HepG2 (cell line): ENCODE results near the gene SAMM50. TPM values are rescaled to one million over a fixed set of nuclear protein-coding genes. Genes with fewer than 3 reads are reported as not detected.

ENCODE experiments used
- CCAR2 ChIP-seq: fragments of 200-400 bp; formaldehyde crosslinking; optimal IDR thresholded peaks from 2 replicates; pipeline ENCODE3; 2018; ENCODE audit warnings: low read depth, mild to moderate bottlenecking, low read length, moderate library complexity
- DNMT1 ChIP-seq: sonication (generic); formaldehyde crosslinking; IDR thresholded peaks from 2 replicates; pipeline ENCODE4 v1.5.1; 2020; ENCODE audit warnings: mild to moderate bottlenecking, missing genetic modification reagents
- FOXO1 ChIP-seq: sonication (generic); formaldehyde crosslinking; IDR thresholded peaks from 2 replicates; pipeline ENCODE4 v1.4.0; 2020; ENCODE audit warnings: missing genetic modification reagents
- HNRNPL ChIP-seq: fragments of 200-400 bp; formaldehyde crosslinking; IDR thresholded peaks from 2 replicates; pipeline ENCODE4 v1.6.1; 2017; ENCODE audit warnings: mild to moderate bottlenecking, low read depth, low read length
- NONO ChIP-seq, 2 experiments: fragments of 450-650 bp in 1 of 2; sonication (generic) in 1 of 2; formaldehyde crosslinking in 1 of 2; IDR thresholded peaks in 1 of 2; conservative IDR thresholded peaks in 1 of 2; 2 replicates each; pipeline versions ENCODE4 v1.6.1 to v1.8.0; 2017 to 2022; ENCODE audit warnings: mild to moderate bottlenecking in 1 of 2, missing genetic modification reagents in 1 of 2, moderate library complexity in 1 of 2
- PHF21A ChIP-seq: sonication (generic); formaldehyde crosslinking; IDR thresholded peaks from 2 replicates; pipeline ENCODE4 v1.5.0; 2020; ENCODE audit warnings: mild to moderate bottlenecking, missing genetic modification reagents
- SRSF1 ChIP-seq: fragments of 200-400 bp; formaldehyde crosslinking; optimal IDR thresholded peaks from 2 replicates; pipeline ENCODE3; 2017; ENCODE audit warnings: mild to moderate bottlenecking, low read depth, low read length, moderate library complexity
- WIZ ChIP-seq: sonication (generic); formaldehyde crosslinking; IDR thresholded peaks from 2 replicates; pipeline ENCODE4 v1.5.1; 2020; ENCODE audit warnings: mild to moderate bottlenecking, missing genetic modification reagents
- ZMYM3 ChIP-seq: sonication (generic); formaldehyde crosslinking; IDR thresholded peaks from 2 replicates; pipeline ENCODE4 v1.5.1; 2020; ENCODE audit warnings: mild to moderate bottlenecking, missing genetic modification reagents
- ZNF124 ChIP-seq: sonication (generic); formaldehyde crosslinking; IDR thresholded peaks from 2 replicates; pipeline ENCODE4 v1.4.0; 2020; ENCODE audit warnings: missing genetic modification reagents
- ZNF451 ChIP-seq: sonication (generic); formaldehyde crosslinking; IDR thresholded peaks from 2 replicates; pipeline ENCODE4 v1.5.0; 2020; ENCODE audit warnings: mild to moderate bottlenecking, missing genetic modification reagents
- ZNF570 ChIP-seq: sonication (generic); formaldehyde crosslinking; IDR thresholded peaks from 2 replicates; pipeline ENCODE4 v1.4.0; 2020; ENCODE audit warnings: mild to moderate bottlenecking, missing genetic modification reagents, borderline replicate concordance
- ZNF614 ChIP-seq: IDR thresholded peaks from 2 replicates; pipeline ENCODE4 v1.6.1; 2018; ENCODE audit warnings: missing biosample characterization, missing genetic modification reagents, inconsistent platforms, borderline replicate concordance
- ZNF781 ChIP-seq: sonication (generic); formaldehyde crosslinking; IDR thresholded peaks from 2 replicates; pipeline ENCODE4 v1.5.1; 2020; ENCODE audit warnings: borderline replicate concordance, mild to moderate bottlenecking, missing genetic modification reagents; ENCODE audit errors: not compliant biosample characterization
- polyA plus RNA-seq, 8 experiments: library from polyadenylated mRNA; depleted of rRNA in 3 of 8; stranded (reverse) in 7 of 8; unstranded in 1 of 8; fragments of >200 nt; fragmentation: Illumina TruSeq in 4 of 8; extraction: Trizol in 4 of 8; gene quantifications; 2 replicates each; pipeline versions ENCODE4 v1.2.1 to v1.2.3, GENCODE V29; 2011 to 2016; ENCODE audit warnings: low read depth in 4 of 8, missing spikeins in 1 of 8, mixed read lengths in 1 of 8; ENCODE audit not compliant: insufficient read depth in 1 of 8
- total RNA-seq, 5 experiments: library from RNA; depleted of rRNA; stranded (reverse); fragments of >200 nt; fragmentation: Illumina TruSeq; extraction: Trizol; gene quantifications; 2 replicates each; pipeline ENCODE4 v1.2.3, GENCODE V29; 2016; ENCODE audit warnings: low read depth in 1 of 5
- TF ChIP-seq, protein P1 (sequence below): IDR thresholded peaks from 2 replicates; pipeline ENCODE4 v1.6.1; 2016; ENCODE audit warnings: missing compliant biosample characterization, missing genetic modification reagents, borderline replicate concordance
- TF ChIP-seq, protein P2 (sequence below): sonication (generic); formaldehyde crosslinking; IDR thresholded peaks from 2 replicates; pipeline ENCODE4 v1.4.0; 2020; ENCODE audit warnings: missing genetic modification reagents, borderline replicate concordance
- TF ChIP-seq, protein P3 (sequence below): IDR thresholded peaks from 2 replicates; pipeline ENCODE4 v1.6.1; 2018; ENCODE audit warnings: missing genetic modification reagents, mild to moderate bottlenecking, missing compliant biosample characterization
- TF ChIP-seq, protein P4 (sequence below): sonication (generic); formaldehyde crosslinking; IDR thresholded peaks from 2 replicates; pipeline ENCODE4 v1.5.1; 2020; ENCODE audit warnings: mild to moderate bottlenecking, missing genetic modification reagents, moderate library complexity
- TF ChIP-seq, protein P5 (sequence below): sonication (generic); formaldehyde crosslinking; IDR thresholded peaks from 2 replicates; pipeline ENCODE4 v1.4.0; 2020; ENCODE audit warnings: mild to moderate bottlenecking, missing genetic modification reagents

SAMM50 gene
- total and polyA plus RNA-seq, 2 of the 13 experiments (the other 11 are each of a cell fraction or from before 2014, with no cell fraction given), result 34.7 to 63.4 TPM

DNA sequence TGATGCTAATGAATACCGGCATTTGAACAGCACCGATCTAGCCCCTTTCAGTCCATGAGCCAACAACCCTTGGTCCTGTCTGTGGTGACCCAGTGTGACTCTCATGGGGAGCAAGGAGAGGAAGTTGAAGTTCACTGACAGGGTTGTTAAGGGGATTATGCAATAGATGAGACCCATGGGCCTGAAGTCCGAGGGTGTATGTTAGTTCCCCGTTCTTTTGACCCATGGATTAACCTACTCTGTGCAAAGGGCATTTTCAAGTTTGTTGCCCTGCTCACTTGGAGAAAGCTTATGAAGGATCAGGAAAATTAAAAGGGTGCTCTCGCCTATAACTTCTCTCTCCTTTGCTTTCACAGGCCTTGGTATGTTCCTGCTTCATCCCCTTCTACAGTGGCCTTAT lies 26.8 kb upstream of the SAMM50 start (continued):
- no peak for TF ChIP-seq ZNF570 (CRISPR knock-in tag)
- no peak for TF ChIP-seq ZNF781 (CRISPR knock-in tag)
- TF ChIP-seq ZNF614 (CRISPR knock-in tag), result 0 out of 2 replicates have a peak, but pooled peaks have one; percentile 44
- 0 out of 2 replicates have a peak, but pooled peaks have one; percentile 40 for TF ChIP-seq ZNF124 (CRISPR knock-in tag)
- TF ChIP-seq DNMT1, result no peak
- TF ChIP-seq ZMYM3 (CRISPR knock-in tag), result no peak
- TF ChIP-seq FOXO1 (CRISPR knock-in tag), result no peak
- TF ChIP-seq, protein P1, sequence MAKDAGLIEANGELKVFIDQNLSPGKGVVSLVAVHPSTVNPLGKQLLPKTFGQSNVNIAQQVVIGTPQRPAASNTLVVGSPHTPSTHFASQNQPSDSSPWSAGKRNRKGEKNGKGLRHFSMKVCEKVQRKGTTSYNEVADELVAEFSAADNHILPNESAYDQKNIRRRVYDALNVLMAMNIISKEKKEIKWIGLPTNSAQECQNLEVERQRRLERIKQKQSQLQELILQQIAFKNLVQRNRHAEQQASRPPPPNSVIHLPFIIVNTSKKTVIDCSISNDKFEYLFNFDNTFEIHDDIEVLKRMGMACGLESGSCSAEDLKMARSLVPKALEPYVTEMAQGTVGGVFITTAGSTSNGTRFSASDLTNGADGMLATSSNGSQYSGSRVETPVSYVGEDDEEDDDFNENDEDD, result no peak
- TF ChIP-seq NONO (IDR thresholded peaks at IDR 0.05), result no peak
- peak; percentile 46; the same call in 1 of the 2 replicates for TF ChIP-seq NONO (CRISPR knock-in tag; conservative IDR thresholded peaks at IDR 0.05)
- no peak for TF ChIP-seq ZNF451 (CRISPR knock-in tag)
- no peak for TF ChIP-seq HNRNPL
- no peak for TF ChIP-seq WIZ
- TF ChIP-seq, protein P2, sequence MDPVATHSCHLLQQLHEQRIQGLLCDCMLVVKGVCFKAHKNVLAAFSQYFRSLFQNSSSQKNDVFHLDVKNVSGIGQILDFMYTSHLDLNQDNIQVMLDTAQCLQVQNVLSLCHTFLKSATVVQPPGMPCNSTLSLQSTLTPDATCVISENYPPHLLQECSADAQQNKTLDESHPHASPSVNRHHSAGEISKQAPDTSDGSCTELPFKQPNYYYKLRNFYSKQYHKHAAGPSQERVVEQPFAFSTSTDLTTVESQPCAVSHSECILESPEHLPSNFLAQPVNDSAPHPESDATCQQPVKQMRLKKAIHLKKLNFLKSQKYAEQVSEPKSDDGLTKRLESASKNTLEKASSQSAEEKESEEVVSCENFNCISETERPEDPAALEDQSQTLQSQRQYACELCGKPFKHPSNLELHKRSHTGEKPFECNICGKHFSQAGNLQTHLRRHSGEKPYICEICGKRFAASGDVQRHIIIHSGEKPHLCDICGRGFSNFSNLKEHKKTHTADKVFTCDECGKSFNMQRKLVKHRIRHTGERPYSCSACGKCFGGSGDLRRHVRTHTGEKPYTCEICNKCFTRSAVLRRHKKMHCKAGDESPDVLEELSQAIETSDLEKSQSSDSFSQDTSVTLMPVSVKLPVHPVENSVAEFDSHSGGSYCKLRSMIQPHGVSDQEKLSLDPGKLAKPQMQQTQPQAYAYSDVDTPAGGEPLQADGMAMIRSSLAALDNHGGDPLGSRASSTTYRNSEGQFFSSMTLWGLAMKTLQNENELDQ (CRISPR knock-in tag), result no peak
- TF ChIP-seq, protein P3, sequence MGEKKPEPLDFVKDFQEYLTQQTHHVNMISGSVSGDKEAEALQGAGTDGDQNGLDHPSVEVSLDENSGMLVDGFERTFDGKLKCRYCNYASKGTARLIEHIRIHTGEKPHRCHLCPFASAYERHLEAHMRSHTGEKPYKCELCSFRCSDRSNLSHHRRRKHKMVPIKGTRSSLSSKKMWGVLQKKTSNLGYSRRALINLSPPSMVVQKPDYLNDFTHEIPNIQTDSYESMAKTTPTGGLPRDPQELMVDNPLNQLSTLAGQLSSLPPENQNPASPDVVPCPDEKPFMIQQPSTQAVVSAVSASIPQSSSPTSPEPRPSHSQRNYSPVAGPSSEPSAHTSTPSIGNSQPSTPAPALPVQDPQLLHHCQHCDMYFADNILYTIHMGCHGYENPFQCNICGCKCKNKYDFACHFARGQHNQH (CRISPR knock-in tag), result no peak
- TF ChIP-seq SRSF1, result no peak
- TF ChIP-seq, protein P4, sequence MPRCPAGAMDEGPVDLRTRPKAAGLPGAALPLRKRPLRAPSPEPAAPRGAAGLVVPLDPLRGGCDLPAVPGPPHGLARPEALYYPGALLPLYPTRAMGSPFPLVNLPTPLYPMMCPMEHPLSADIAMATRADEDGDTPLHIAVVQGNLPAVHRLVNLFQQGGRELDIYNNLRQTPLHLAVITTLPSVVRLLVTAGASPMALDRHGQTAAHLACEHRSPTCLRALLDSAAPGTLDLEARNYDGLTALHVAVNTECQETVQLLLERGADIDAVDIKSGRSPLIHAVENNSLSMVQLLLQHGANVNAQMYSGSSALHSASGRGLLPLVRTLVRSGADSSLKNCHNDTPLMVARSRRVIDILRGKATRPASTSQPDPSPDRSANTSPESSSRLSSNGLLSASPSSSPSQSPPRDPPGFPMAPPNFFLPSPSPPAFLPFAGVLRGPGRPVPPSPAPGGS (CRISPR knock-in tag), result no peak
- TF ChIP-seq PHF21A, result peak; percentile 59
- TF ChIP-seq CCAR2, result no peak
- TF ChIP-seq, protein P5, sequence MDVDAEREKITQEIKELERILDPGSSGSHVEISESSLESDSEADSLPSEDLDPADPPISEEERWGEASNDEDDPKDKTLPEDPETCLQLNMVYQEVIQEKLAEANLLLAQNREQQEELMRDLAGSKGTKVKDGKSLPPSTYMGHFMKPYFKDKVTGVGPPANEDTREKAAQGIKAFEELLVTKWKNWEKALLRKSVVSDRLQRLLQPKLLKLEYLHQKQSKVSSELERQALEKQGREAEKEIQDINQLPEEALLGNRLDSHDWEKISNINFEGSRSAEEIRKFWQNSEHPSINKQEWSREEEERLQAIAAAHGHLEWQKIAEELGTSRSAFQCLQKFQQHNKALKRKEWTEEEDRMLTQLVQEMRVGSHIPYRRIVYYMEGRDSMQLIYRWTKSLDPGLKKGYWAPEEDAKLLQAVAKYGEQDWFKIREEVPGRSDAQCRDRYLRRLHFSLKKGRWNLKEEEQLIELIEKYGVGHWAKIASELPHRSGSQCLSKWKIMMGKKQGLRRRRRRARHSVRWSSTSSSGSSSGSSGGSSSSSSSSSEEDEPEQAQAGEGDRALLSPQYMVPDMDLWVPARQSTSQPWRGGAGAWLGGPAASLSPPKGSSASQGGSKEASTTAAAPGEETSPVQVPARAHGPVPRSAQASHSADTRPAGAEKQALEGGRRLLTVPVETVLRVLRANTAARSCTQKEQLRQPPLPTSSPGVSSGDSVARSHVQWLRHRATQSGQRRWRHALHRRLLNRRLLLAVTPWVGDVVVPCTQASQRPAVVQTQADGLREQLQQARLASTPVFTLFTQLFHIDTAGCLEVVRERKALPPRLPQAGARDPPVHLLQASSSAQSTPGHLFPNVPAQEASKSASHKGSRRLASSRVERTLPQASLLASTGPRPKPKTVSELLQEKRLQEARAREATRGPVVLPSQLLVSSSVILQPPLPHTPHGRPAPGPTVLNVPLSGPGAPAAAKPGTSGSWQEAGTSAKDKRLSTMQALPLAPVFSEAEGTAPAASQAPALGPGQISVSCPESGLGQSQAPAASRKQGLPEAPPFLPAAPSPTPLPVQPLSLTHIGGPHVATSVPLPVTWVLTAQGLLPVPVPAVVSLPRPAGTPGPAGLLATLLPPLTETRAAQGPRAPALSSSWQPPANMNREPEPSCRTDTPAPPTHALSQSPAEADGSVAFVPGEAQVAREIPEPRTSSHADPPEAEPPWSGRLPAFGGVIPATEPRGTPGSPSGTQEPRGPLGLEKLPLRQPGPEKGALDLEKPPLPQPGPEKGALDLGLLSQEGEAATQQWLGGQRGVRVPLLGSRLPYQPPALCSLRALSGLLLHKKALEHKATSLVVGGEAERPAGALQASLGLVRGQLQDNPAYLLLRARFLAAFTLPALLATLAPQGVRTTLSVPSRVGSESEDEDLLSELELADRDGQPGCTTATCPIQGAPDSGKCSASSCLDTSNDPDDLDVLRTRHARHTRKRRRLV (CRISPR knock-in tag), result no peak
